OCI-LY7 (cell line): ENCODE results near the gene ZNF281.

Experiments
- EZH2phosphoT487 ChIP-seq: fragments of 200-600 bp; sonication (generic); IDR thresholded peaks from 2 replicates; pipeline ENCODE4 v1.6.1; 2018; ENCODE audit warnings: low read depth, borderline replicate concordance, mild to moderate bottlenecking, mixed run types, antibody characterized with exemption, low read length, moderate library complexity, mixed read lengths
- TF ChIP-seq, protein P1 (sequence below): fragments of 200-600 bp; sonication (generic); conservative IDR thresholded peaks from 2 replicates; pipeline ENCODE4 v1.5.1; 2014; ENCODE audit warnings: mild to moderate bottlenecking, antibody characterized with exemption, low read length, moderate library complexity, mixed read lengths

DNA sequence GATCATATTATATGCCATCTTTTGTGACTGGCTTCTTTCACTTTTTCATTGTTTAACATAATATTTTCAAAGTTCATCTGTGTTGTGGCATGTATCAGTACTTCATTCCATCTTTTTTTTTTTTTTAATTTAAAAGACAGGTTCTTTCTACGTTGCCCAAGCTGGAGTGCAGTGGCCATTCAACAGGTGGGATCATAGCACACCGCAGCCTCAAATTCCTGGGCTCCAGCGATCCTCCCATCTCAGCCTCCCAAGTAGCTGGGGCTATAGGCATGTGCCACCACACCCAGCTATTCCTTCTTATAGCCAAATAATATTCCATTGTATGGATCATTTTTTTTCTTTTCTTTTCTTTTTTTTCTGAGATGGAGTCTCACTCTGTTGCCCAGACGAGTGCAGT lies 34.6 kb upstream of the ZNF281 start:
- TF ChIP-seq, protein P1, sequence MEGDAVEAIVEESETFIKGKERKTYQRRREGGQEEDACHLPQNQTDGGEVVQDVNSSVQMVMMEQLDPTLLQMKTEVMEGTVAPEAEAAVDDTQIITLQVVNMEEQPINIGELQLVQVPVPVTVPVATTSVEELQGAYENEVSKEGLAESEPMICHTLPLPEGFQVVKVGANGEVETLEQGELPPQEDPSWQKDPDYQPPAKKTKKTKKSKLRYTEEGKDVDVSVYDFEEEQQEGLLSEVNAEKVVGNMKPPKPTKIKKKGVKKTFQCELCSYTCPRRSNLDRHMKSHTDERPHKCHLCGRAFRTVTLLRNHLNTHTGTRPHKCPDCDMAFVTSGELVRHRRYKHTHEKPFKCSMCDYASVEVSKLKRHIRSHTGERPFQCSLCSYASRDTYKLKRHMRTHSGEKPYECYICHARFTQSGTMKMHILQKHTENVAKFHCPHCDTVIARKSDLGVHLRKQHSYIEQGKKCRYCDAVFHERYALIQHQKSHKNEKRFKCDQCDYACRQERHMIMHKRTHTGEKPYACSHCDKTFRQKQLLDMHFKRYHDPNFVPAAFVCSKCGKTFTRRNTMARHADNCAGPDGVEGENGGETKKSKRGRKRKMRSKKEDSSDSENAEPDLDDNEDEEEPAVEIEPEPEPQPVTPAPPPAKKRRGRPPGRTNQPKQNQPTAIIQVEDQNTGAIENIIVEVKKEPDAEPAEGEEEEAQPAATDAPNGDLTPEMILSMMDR, result no peak
- TF ChIP-seq EZH2phosphoT487, result no peak
